Adrenal gland (tissue), 5 donors: ENCODE results near the gene MAEA.

ENCODE experiments used
- POLR2A ChIP-seq, 2 donors: fragments of 450-650 bp; IDR thresholded peaks; one replicate each; pipeline ENCODE4 v1.6.1; 2017; ENCODE audit warnings: antibody characterized with exemption in 2 of 2, mild to moderate bottlenecking in 2 of 2, moderate library complexity in 1 of 2
- TF ChIP-seq, protein P1 (sequence below), 6 experiments: fragments of 450-650 bp in 4 of 6; fragments of 200-600 bp in 2 of 6; sonication (generic) in 1 of 6; IDR thresholded peaks; 1 replicate in 5 of 6; 2 replicates in 1 of 6; pipeline versions ENCODE4 v1.5.1 to v1.8.0; 2016 to 2021; ENCODE audit warnings: antibody characterized with exemption in 6 of 6, mild to moderate bottlenecking in 2 of 6, moderate library complexity in 1 of 6
- donor health status: DM: no; HTN: no; CAD: no.

- no peak for TF ChIP-seq POLR2A (IDR thresholded peaks at IDR 0.05)
- TF ChIP-seq, protein P1, sequence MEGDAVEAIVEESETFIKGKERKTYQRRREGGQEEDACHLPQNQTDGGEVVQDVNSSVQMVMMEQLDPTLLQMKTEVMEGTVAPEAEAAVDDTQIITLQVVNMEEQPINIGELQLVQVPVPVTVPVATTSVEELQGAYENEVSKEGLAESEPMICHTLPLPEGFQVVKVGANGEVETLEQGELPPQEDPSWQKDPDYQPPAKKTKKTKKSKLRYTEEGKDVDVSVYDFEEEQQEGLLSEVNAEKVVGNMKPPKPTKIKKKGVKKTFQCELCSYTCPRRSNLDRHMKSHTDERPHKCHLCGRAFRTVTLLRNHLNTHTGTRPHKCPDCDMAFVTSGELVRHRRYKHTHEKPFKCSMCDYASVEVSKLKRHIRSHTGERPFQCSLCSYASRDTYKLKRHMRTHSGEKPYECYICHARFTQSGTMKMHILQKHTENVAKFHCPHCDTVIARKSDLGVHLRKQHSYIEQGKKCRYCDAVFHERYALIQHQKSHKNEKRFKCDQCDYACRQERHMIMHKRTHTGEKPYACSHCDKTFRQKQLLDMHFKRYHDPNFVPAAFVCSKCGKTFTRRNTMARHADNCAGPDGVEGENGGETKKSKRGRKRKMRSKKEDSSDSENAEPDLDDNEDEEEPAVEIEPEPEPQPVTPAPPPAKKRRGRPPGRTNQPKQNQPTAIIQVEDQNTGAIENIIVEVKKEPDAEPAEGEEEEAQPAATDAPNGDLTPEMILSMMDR (IDR thresholded peaks at IDR 0.05), result no peak
These were observed 93.4 kb downstream of the MAEA start for GRCh38 chr4:1382776-1383727.
